B cell (primary cell): Measurements from ENCODE around the gene AUTS2.

Experiments used
- EZH2 ChIP-seq: IDR thresholded peaks from 2 replicates; pipeline ENCODE4 v1.6.1; 2012; ENCODE audit warnings: borderline replicate concordance, low read depth, mild to moderate bottlenecking, moderate library complexity, low read length; ENCODE audit not compliant: insufficient read depth, poor library complexity, severe bottlenecking
- TF ChIP-seq, protein P1 (sequence below): fragments of 200-600 bp; IDR thresholded peaks from one replicate; pipeline ENCODE4 v1.8.0; 2022; ENCODE audit warnings: antibody characterized with exemption, mild to moderate bottlenecking

- TF ChIP-seq, protein P1, sequence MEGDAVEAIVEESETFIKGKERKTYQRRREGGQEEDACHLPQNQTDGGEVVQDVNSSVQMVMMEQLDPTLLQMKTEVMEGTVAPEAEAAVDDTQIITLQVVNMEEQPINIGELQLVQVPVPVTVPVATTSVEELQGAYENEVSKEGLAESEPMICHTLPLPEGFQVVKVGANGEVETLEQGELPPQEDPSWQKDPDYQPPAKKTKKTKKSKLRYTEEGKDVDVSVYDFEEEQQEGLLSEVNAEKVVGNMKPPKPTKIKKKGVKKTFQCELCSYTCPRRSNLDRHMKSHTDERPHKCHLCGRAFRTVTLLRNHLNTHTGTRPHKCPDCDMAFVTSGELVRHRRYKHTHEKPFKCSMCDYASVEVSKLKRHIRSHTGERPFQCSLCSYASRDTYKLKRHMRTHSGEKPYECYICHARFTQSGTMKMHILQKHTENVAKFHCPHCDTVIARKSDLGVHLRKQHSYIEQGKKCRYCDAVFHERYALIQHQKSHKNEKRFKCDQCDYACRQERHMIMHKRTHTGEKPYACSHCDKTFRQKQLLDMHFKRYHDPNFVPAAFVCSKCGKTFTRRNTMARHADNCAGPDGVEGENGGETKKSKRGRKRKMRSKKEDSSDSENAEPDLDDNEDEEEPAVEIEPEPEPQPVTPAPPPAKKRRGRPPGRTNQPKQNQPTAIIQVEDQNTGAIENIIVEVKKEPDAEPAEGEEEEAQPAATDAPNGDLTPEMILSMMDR = no peak
- TF ChIP-seq EZH2 = no peak
Measured at GRCh38 chr7:70000737-70001348, 402.6 kb downstream of the AUTS2 start.
